ENCODE data around the gene NMD3.
"Not testable (repeated sequence)": the region's sequence is repeated elsewhere in the genome, so short reads cannot be mapped to it uniquely, and the experiment has no call there.

NMD3 gene

GRCh38 chr3:161220850-161221753 lies at the start of gene NMD3:
Gene NMD3, plus strand, starts transcription at chr3:161221311. Its CDS starts 703 bp downstream, at chr3:161222014.
- peak; percentile 94 for DNase-seq (ENCODE audit: low spot score)

GRCh38 chr3:161171639-161172552 lies 49.2 kb upstream of the NMD3 start:
- no peak for DNase-seq (ENCODE audit: low spot score)

- DNase-seq (ENCODE audit: low spot score) = no peak
These were observed 45.6 kb upstream of the NMD3 start for GRCh38 chr3:161175506-161175905.

GRCh38 chr3:161177991-161178390 lies 43.1 kb upstream of the NMD3 start:
- no peak for DNase-seq (ENCODE audit: low spot score)

- DNase-seq (ENCODE audit: low spot score) = not testable (repeated sequence)
These were observed 39.7 kb upstream of the NMD3 start for GRCh38 chr3:161181371-161181770.

GRCh38 chr3:161187046-161187445 lies 34.1 kb upstream of the NMD3 start:
- DNase-seq (ENCODE audit: low spot score) = no peak

- DNase-seq (ENCODE audit: low spot score) = no peak
These were observed 23.0 kb upstream of the NMD3 start for GRCh38 chr3:161197855-161198850.

- no peak for DNase-seq (ENCODE audit: low spot score)
These were observed 21.2 kb upstream of the NMD3 start for GRCh38 chr3:161199926-161200325.

- no peak for DNase-seq (ENCODE audit: low spot score)
These were observed 17.5 kb upstream of the NMD3 start for GRCh38 chr3:161203485-161204098.

- DNase-seq (ENCODE audit: low spot score) = no peak
These were observed 12.2 kb upstream of the NMD3 start for GRCh38 chr3:161208931-161209330.

- no peak for DNase-seq (ENCODE audit: low spot score)
These were observed 8.8 kb upstream of the NMD3 start for GRCh38 chr3:161212171-161212771.

- DNase-seq (ENCODE audit: low spot score) = no peak
These were observed 8.2 kb upstream of the NMD3 start for GRCh38 chr3:161212906-161213305.

- DNase-seq (ENCODE audit: low spot score) = no peak
These were observed 7.5 kb upstream of the NMD3 start for GRCh38 chr3:161213644-161214043.

GRCh38 chr3:161215185-161215584 lies 5.9 kb upstream of the NMD3 start:
- DNase-seq (ENCODE audit: low spot score) = no peak

- DNase-seq (ENCODE audit: low spot score) = no peak
These were observed 3.6 kb upstream of the NMD3 start for GRCh38 chr3:161217496-161217895.

GRCh38 chr3:161219495-161219894 lies 1.6 kb upstream of the NMD3 start:
- no peak for DNase-seq (ENCODE audit: low spot score)

- DNase-seq (ENCODE audit: low spot score) = peak; percentile 4
These were observed 892 bp downstream of the NMD3 start for GRCh38 chr3:161221806-161222600.

- no peak for DNase-seq (ENCODE audit: low spot score)
These were observed 1.6 kb downstream of the NMD3 start for GRCh38 chr3:161222662-161223061.

- DNase-seq (ENCODE audit: low spot score) = no peak
These were observed 3.7 kb downstream of the NMD3 start for GRCh38 chr3:161224786-161225185.

All from CD4-positive, alpha-beta T cell treated with Interleukin-2 at 100 ng/mL for 4 hours (primary cell).